AG08396 (cell line): ENCODE results near the gene DUT.
"Not testable (repeated sequence)": the region's sequence is repeated elsewhere in the genome, so short reads cannot be mapped to it uniquely, and the experiment has no call there.

ENCODE experiments used
- DNase-seq: peaks from one replicate; pipeline ENCODE4 v3.0.0; 2012; ENCODE audit warnings: low spot score, mixed read lengths

DUT gene

GRCh38 chr15:48330855-48331795, at the start of gene DUT:
DUT (plus strand) TSS chr15:48331429; CDS start chr15:48331516, 87 bp downstream.
- peak; percentile 90 for DNase-seq

DNA sequence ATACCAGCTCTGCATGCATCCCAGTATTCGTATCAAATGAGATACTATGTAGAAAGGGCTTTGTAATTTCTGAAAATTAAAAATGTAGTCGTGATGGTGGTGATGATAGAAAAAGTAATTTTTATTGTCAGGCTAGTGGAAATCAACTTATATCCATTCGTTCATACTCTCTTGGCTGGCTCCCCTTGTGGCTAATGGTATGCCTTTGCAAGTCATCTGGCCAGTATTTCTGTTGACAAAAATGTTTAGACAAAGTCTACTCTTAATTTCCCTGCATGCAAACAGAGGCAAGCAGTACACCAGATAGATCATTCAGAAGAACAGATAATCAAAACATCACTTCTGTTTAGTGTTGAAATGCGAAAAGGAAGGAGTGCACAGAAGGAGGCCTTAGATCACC, 49.6 kb upstream of the DUT start:
- peak; percentile 8 for DNase-seq

GRCh38 chr15:48282216-48282615, 49.0 kb upstream of the DUT start:
- no peak for DNase-seq

DNA sequence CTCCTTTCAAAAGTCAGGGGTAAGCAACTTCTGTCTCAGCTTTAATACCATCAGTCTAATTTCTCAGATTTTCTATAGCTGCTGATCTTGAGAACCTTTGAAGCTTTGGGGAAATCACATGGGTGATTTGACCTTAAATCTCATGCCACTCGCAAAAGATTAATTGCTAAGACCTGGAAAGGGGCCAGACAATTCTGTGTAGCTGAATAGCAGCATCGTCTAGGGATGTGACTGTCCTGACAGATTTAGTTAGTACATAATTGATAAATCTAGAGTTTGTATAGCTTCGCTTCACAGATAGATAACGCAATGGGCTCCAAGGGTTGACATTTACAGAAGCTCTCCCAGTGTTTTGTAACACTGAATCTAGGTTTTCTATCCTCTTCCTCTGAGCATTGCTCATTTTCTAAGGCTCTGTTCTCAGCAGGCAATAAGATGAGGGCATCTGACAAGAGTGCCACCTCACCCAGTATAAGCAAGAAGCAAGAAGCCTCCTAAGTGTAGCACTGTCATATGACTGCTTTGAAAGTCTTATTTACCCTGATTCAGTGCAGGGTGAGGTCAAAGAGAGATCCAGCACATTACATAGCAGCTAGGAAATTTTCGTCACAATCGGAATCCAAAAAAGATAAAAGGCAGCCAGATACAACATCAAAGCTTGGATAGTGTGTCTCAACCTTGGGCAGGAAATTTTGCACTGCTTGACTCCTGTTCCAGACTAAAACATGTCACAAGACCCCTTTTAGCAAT, 47.7 kb upstream of the DUT start:
- DNase-seq: peak; percentile 5

DNA sequence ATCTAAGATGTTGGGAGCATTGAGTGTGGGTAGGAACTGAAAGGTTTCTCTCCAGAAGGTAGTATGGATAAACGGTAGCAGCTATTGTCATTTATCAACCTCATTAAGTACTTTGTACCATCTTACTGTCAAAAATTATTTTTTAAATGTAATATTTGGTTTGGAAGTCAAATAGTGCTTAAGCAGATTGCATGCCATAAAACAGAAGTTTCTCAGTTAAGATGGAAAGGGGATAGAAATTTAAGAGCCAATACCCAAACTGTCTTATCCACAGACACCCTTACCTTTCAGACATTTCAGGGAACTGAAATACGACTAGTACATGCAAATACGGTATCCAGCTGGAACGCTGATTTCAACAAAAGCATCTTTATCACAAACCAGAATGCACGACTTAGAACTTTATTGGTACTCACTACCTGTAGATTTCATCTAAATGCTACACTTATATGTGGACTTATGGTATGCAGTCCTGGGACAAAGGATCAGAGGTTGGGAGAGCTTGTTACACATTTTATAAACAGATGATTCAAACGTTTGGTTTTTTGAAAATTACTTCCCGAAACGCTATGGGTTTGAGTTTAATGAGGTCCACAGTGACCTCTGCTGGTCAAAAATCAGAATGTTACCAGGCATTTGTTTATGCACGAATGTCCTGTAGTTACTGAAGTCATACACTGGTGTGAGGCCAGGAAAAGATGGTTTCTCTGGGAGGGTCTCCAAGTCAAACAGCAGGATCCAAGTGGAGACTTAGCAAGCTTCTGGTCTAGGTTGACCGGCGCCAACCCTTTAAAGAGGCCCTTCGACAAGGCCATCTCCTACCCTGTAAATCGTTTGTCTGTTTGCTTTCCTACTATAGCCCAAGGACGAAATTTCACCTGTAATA, 45.7 kb upstream of the DUT start:
- DNase-seq: peak; percentile 73

DNA sequence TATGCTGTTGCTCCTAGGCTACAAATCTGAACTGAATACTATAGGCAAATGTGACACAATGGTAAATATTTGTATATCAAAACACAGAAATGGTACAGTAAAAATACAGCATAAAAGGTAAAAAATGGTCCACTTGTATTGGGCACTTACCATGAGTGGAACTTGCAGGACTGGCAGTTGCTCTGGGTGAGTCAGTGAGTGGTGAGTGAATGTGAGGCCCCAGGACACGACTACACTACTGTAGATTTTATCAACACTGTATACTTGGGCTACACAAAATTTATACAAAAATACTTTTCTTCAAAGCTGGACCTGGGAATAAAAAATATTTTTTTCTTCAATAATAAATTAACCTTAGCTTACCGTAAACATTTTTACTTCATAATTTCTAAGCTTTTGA, 41.6 kb upstream of the DUT start:
- no peak for DNase-seq

GRCh38 chr15:48292458-48292857, 38.8 kb upstream of the DUT start:
- no peak for DNase-seq

DNA sequence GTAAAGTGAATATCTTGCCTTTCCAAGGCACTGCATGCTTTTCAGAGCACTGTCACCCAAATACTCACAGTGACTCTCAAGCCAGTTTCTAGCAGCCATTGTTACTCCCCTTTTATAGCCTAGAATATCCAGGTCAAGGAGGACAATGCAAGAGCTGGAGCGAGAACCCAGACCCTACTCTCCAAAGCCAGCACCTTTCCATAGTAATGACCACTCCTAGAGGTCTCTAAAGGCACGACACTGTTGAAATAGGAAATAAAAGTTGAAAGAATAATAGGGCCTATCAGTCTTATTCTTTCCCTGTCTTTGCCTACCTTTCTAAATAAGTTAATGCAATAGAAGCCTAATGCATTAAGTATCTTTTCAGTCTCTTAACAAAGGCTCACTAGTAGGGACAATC, 33.6 kb upstream of the DUT start:
- DNase-seq: no peak

- no peak for DNase-seq
Observed at GRCh38 chr15:48298914-48299313, 32.3 kb upstream of the DUT start.

- DNase-seq: no peak
Observed at GRCh38 chr15:48300038-48300437, 31.2 kb upstream of the DUT start.

DNA sequence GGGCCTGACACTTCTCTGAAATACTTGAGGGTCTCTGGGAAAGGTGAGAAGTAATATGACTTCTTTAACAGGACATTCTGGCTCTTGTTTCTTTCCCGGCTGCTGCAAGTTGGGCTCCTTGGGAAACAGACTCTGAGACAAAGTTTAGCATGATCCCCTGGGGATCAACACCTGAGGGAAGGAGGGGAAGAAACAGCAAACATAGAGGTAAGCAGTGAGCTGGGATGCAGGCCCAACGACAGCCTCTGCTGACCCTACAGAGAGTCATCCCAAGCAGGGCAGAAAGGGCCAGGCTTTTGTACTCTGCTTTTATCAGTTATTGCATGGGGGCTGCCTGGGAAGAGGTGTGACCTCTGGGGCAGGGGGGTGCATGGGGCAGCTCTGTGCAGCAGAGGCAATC, 26.8 kb upstream of the DUT start:
- DNase-seq: no peak

DNA sequence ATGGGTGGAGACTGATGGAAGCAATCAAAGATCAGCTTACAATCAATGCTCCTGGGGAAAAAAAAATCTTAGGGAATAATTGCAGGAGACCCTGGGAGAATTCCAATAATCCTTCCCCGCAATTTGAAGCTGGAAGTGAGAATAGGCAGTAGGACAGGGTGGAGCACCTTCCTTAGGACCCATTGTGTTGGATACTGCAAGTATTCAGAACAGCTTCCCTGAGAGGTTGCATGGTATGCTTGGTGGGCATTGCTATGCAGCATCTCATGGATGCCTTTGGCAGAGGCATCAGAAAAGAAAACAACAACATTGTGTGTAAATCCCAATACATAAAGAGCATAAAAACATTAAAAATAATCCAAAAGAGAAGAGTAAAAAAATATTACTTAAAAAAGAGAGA, 24.6 kb upstream of the DUT start:
- no peak for DNase-seq

- no peak for DNase-seq
Observed at GRCh38 chr15:48307586-48307985, 23.6 kb upstream of the DUT start.

DNA sequence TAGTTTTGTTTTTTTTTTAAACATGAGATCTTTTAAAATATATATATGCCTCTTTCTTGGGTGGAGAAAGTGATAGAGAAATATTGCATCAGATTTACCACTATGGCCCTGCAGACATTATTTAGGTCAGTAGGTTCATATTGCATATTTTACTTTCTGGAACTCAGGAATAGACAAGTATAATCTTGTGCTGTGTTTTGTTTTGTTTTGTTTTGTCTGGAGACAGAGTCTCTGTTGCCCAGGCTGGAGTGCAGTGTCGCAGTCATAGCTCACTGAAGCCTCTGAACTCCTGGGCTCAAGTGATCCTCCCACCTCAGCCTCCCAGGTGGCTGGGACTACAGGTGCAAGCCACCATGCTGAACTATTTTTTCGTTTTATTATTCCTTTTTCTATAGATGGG, 21.5 kb upstream of the DUT start:
- no peak for DNase-seq

DNA sequence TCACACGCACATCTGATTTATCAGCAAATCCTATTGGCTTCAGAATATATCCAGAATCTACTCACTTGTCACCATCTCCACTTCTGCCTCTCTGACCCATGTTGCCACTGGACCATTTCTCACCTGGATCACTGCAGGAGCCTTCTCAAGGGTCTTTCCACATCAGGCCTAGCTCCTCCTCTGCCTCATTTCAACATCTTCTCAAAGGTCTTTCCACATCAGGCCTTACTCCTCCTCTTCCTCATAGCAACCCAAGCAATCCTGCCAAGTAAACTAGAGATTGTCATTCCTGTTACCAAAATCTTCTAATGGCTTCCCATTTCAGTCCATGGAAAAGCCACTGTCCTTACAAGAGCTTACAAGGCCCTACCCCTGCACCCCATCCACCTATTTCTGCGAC, 18.0 kb upstream of the DUT start:
- no peak for DNase-seq

DNA sequence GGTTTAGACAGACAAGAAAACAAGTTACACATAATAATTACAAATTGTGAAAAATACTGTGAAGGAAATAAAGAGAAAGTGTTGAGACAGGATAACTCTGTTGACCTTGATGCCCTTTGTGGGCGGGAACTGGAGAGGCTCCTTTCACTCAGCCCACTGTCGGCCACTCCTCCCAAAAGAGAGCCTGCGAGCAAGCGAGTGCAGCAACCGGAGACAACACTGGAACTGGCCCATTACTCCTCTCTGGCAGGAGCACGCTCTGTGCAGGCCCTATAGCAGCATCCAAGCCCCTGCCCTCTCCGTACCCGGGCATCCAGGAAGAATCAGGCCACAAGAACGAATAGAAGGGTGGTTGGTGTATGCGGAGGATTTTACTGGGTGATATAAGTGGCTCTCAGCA, 16.2 kb upstream of the DUT start:
- no peak for DNase-seq

GRCh38 chr15:48317221-48317620, 14.0 kb upstream of the DUT start:
- DNase-seq: no peak

DNA sequence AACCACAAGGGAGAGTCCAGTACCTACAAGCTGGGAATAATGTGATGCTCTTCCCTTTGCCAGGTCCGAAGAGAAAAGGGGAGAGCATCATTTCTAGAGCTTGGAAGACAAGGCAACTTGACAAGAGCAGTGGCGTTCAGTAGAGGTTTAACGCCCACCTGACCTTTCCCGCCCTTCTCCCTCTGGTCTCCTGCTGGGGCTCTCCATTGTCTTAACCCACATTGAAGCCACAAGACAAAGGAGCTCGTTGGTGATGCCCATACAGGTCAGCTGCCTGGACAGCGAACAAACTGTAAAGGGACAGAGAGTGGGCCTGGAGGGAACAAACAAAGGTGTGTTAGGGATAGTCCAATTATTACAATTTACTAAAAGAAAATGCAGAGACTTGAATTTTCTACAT, 13.1 kb upstream of the DUT start:
- DNase-seq: no peak

- DNase-seq: no peak
Observed at GRCh38 chr15:48323294-48323693, 7.9 kb upstream of the DUT start.

- DNase-seq: no peak
Observed at GRCh38 chr15:48324949-48325348, 6.3 kb upstream of the DUT start.

GRCh38 chr15:48325400-48325799, 5.8 kb upstream of the DUT start:
- DNase-seq: no peak

DNA sequence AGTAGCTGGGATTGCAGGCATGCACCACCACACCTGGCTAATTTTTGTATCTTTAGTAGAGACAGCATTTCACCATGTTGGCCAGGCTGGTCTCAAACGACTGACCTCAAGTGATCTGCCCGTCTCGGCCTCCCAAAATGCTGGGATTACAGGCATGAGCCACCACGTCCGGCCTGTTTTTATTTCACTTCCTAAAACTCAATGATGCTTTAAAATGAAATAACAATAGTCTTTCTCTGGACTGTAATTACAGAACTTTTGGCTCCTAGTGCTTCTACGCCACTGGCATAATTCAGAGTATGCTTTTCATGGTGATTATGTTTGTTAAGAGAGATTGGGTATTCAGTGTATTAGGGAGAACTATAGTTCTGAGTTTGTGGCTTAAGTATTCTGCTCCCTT, 5.0 kb upstream of the DUT start:
- not testable (repeated sequence) for DNase-seq
